ENCODE measurements around the gene SULT1C3.

The SULT1C3 gene

GRCh38 chr2:108239786-108240185, at the start of gene SULT1C3:
Gene SULT1C3, plus strand, starts transcription at chr2:108239968. Its CDS starts 7,227 bp downstream, at chr2:108247195.
- intact Hi-C loops (cut with micrococcal nuclease): no loop called here
- Mint-ChIP-seq H3K9me3 (peaks cover 17% of the 10 kb centered on the region), H3K36me3 (ENCODE audit: low read depth) (no peaks in the 10 kb centered on the region), H3K4me1 (ENCODE audit: low read depth) (no peaks in the 10 kb centered on the region), H3K27ac (no peak within 1 kb of the TSS), H3K4me3 (no peak within 1 kb of the TSS), H3K27me3 (no peaks in the 10 kb centered on the region)

- intact Hi-C loops (cut with micrococcal nuclease): no loop called here
- H3K4me3 Mint-ChIP-seq: no peak overlapping the region
- H3K4me1 Mint-ChIP-seq (ENCODE audit: low read depth): no peaks in the 10 kb centered on the region
- H3K36me3 Mint-ChIP-seq (ENCODE audit: low read depth): no peaks in the 10 kb centered on the region
- no peak overlapping the region for H3K27ac Mint-ChIP-seq
- H3K9me3 Mint-ChIP-seq: no peaks in the 10 kb centered on the region
- H3K27me3 Mint-ChIP-seq: no peaks in the 10 kb centered on the region
Measured at GRCh38 chr2:108193251-108193650, 46.5 kb upstream of the SULT1C3 start.

GRCh38 chr2:108194409-108195132, 45.2 kb upstream of the SULT1C3 start:
- H3K27ac Mint-ChIP-seq: no peak overlapping the region
- intact Hi-C loops (cut with micrococcal nuclease): no loop called here

GRCh38 chr2:108195133-108195439, 44.7 kb upstream of the SULT1C3 start:
- H3K27ac Mint-ChIP-seq: no peak overlapping the region
- intact Hi-C loops (cut with micrococcal nuclease): no loop called here
- H3K36me3 Mint-ChIP-seq (ENCODE audit: low read depth): no peaks in the 10 kb centered on the region
- no peak overlapping the region for H3K4me3 Mint-ChIP-seq
- no peaks in the 10 kb centered on the region for H3K27me3 Mint-ChIP-seq
- no peaks in the 10 kb centered on the region for H3K4me1 Mint-ChIP-seq (ENCODE audit: low read depth)
- H3K9me3 Mint-ChIP-seq: peaks cover 1% of the 10 kb centered on the region

More at GRCh38 chr2:108194409-108195132, 45.2 kb upstream of the SULT1C3 start:
- Mint-ChIP-seq H3K36me3 (ENCODE audit: low read depth) (no peaks in the 10 kb centered on the region), H3K4me3 (no peak overlapping the region), H3K9me3 (no peaks in the 10 kb centered on the region), H3K4me1 (ENCODE audit: low read depth) (no peaks in the 10 kb centered on the region), H3K27me3 (no peaks in the 10 kb centered on the region)

- no peaks in the 10 kb centered on the region for H3K36me3 Mint-ChIP-seq (ENCODE audit: low read depth)
- no peak overlapping the region for H3K27ac Mint-ChIP-seq
- H3K27me3 Mint-ChIP-seq: no peaks in the 10 kb centered on the region
- intact Hi-C loops (cut with micrococcal nuclease): no loop called here
- H3K4me3 Mint-ChIP-seq: no peak overlapping the region
- no peaks in the 10 kb centered on the region for H3K4me1 Mint-ChIP-seq (ENCODE audit: low read depth)
- peaks cover 22% of the 10 kb centered on the region for H3K9me3 Mint-ChIP-seq
Measured at GRCh38 chr2:108199726-108200125, 40.0 kb upstream of the SULT1C3 start.

GRCh38 chr2:108200569-108200968, 39.2 kb upstream of the SULT1C3 start:
- intact Hi-C loops (cut with micrococcal nuclease): no loop called here
- H3K4me3 Mint-ChIP-seq: no peak overlapping the region
- H3K9me3 Mint-ChIP-seq: peaks cover 22% of the 10 kb centered on the region
- no peak overlapping the region for H3K27ac Mint-ChIP-seq
- no peaks in the 10 kb centered on the region for H3K36me3 Mint-ChIP-seq (ENCODE audit: low read depth)
- H3K27me3 Mint-ChIP-seq: no peaks in the 10 kb centered on the region
- no peaks in the 10 kb centered on the region for H3K4me1 Mint-ChIP-seq (ENCODE audit: low read depth)

- peaks cover 24% of the 10 kb centered on the region for H3K9me3 Mint-ChIP-seq
- intact Hi-C loops (cut with micrococcal nuclease): loop anchor here (5.0 kb wide), 1 partner anchor 370 kb away; no protein-coding TSS in a partner anchor
Measured at GRCh38 chr2:108212671-108213070, 27.1 kb upstream of the SULT1C3 start.

GRCh38 chr2:108215794-108216211, 24.0 kb upstream of the SULT1C3 start:
- peaks cover 10% of the 10 kb centered on the region for H3K4me1 Mint-ChIP-seq (ENCODE audit: low read depth)
- H3K4me3 Mint-ChIP-seq: no peak overlapping the region
- intact Hi-C loops (cut with micrococcal nuclease): no loop called here
- no peak overlapping the region for H3K27ac Mint-ChIP-seq
- H3K27me3 Mint-ChIP-seq: no peaks in the 10 kb centered on the region
- H3K36me3 Mint-ChIP-seq (ENCODE audit: low read depth): no peaks in the 10 kb centered on the region
- peaks cover under 1% of the 10 kb centered on the region for H3K9me3 Mint-ChIP-seq

More at GRCh38 chr2:108212671-108213070, 27.1 kb upstream of the SULT1C3 start:
- H3K36me3 Mint-ChIP-seq (ENCODE audit: low read depth): no peaks in the 10 kb centered on the region
- H3K27ac Mint-ChIP-seq: no peak overlapping the region
- peaks cover 16% of the 10 kb centered on the region for H3K4me1 Mint-ChIP-seq (ENCODE audit: low read depth)
- no peak overlapping the region for H3K4me3 Mint-ChIP-seq
- H3K27me3 Mint-ChIP-seq: no peaks in the 10 kb centered on the region

GRCh38 chr2:108217211-108217610, 22.6 kb upstream of the SULT1C3 start:
- Mint-ChIP-seq H3K4me3 (no peak overlapping the region), H3K4me1 (ENCODE audit: low read depth) (no peaks in the 10 kb centered on the region), H3K27ac (no peak overlapping the region), H3K27me3 (no peaks in the 10 kb centered on the region), H3K9me3 (peaks cover 3% of the 10 kb centered on the region), H3K36me3 (ENCODE audit: low read depth) (no peaks in the 10 kb centered on the region)
- intact Hi-C loops (cut with micrococcal nuclease): no loop called here

- Mint-ChIP-seq H3K36me3 (ENCODE audit: low read depth) (no peaks in the 10 kb centered on the region), H3K4me3 (no peak overlapping the region), H3K4me1 (ENCODE audit: low read depth) (no peaks in the 10 kb centered on the region), H3K27ac (no peak overlapping the region), H3K27me3 (no peaks in the 10 kb centered on the region), H3K9me3 (peaks cover 22% of the 10 kb centered on the region)
- intact Hi-C loops (cut with micrococcal nuclease): no loop called here
Measured at GRCh38 chr2:108219688-108220087, 20.1 kb upstream of the SULT1C3 start.

GRCh38 chr2:108220191-108220590, 19.6 kb upstream of the SULT1C3 start:
- no peak overlapping the region for H3K27ac Mint-ChIP-seq
- no peaks in the 10 kb centered on the region for H3K27me3 Mint-ChIP-seq
- intact Hi-C loops (cut with micrococcal nuclease): no loop called here

GRCh38 chr2:108220942-108221541, 18.7 kb upstream of the SULT1C3 start:
- H3K27me3 Mint-ChIP-seq: no peaks in the 10 kb centered on the region
- H3K4me3 Mint-ChIP-seq: no peak overlapping the region
- H3K36me3 Mint-ChIP-seq (ENCODE audit: low read depth): no peaks in the 10 kb centered on the region
- no peak overlapping the region for H3K27ac Mint-ChIP-seq
- peaks cover 22% of the 10 kb centered on the region for H3K9me3 Mint-ChIP-seq
- no peaks in the 10 kb centered on the region for H3K4me1 Mint-ChIP-seq (ENCODE audit: low read depth)
- intact Hi-C loops (cut with micrococcal nuclease): no loop called here

More at GRCh38 chr2:108220191-108220590, 19.6 kb upstream of the SULT1C3 start:
- no peaks in the 10 kb centered on the region for H3K4me1 Mint-ChIP-seq (ENCODE audit: low read depth)
- no peaks in the 10 kb centered on the region for H3K36me3 Mint-ChIP-seq (ENCODE audit: low read depth)
- H3K4me3 Mint-ChIP-seq: no peak overlapping the region
- peaks cover 22% of the 10 kb centered on the region for H3K9me3 Mint-ChIP-seq

- Mint-ChIP-seq H3K36me3 (ENCODE audit: low read depth) (no peaks in the 10 kb centered on the region), H3K4me1 (ENCODE audit: low read depth) (no peaks in the 10 kb centered on the region), H3K27me3 (no peaks in the 10 kb centered on the region), H3K4me3 (no peak overlapping the region), H3K9me3 (peaks cover 22% of the 10 kb centered on the region), H3K27ac (no peak overlapping the region)
- intact Hi-C loops (cut with micrococcal nuclease): no loop called here
Measured at GRCh38 chr2:108222261-108222660, 17.5 kb upstream of the SULT1C3 start.

GRCh38 chr2:108223573-108223972, 16.2 kb upstream of the SULT1C3 start:
- intact Hi-C loops (cut with micrococcal nuclease): no loop called here
- H3K4me3 Mint-ChIP-seq: no peak overlapping the region

GRCh38 chr2:108224022-108224421, 15.7 kb upstream of the SULT1C3 start:
- Mint-ChIP-seq H3K4me3 (no peak overlapping the region), H3K27ac (no peak overlapping the region), H3K36me3 (ENCODE audit: low read depth) (no peaks in the 10 kb centered on the region), H3K4me1 (ENCODE audit: low read depth) (no peaks in the 10 kb centered on the region), H3K9me3 (peaks cover 22% of the 10 kb centered on the region), H3K27me3 (no peaks in the 10 kb centered on the region)
- intact Hi-C loops (cut with micrococcal nuclease): no loop called here

More at GRCh38 chr2:108223573-108223972, 16.2 kb upstream of the SULT1C3 start:
- Mint-ChIP-seq H3K27me3 (no peaks in the 10 kb centered on the region), H3K27ac (no peak overlapping the region), H3K4me1 (ENCODE audit: low read depth) (no peaks in the 10 kb centered on the region), H3K9me3 (peaks cover 22% of the 10 kb centered on the region), H3K36me3 (ENCODE audit: low read depth) (no peaks in the 10 kb centered on the region)

All from dendritic cell treated with granulocyte-macrophage colony-stimulating factor and Interleukin-4, amounts not matched to agents 40 ng/mL and 50 ng/mL, for 4 days (primary cell).